Measurements from ENCODE around the gene GNG12. TPM values are rescaled to one million over a fixed set of nuclear protein-coding genes. Genes with fewer than 3 reads are reported as not detected.

The GNG12 gene
- polyA plus RNA-seq, 1 experiment, result 185 TPM

GRCh38 chr1:67749844-67750690 is 83.2 kb downstream of the GNG12 start:
- no peak for TF ChIP-seq CTCF (IDR thresholded peaks at IDR 0.05; ENCODE audit: low read depth, low read length)
- H3K27ac ChIP-seq (ENCODE audit: low read depth, low read length), result peak overlapping the region; percentile 94
- no peaks in the 10 kb centered on the region for H3K9me3 ChIP-seq (ENCODE audit: control insufficient read depth, insufficient read depth, low read length)
- POLR2A ChIA-PET, result interaction anchor here (0.6 to 1.3 kb wide), 3 partner anchors 61 to 65 kb away, joined by 3 to 6 read pairs (median 4); partner anchors contain the start of gene GADD45A
- CTCF ChIA-PET, result interaction anchor here (2.0 to 4.1 kb wide), 3 partner anchors 11 to 217 kb away, joined by 6 to 37 read pairs (median 10); no protein-coding TSS in a partner anchor
- peak overlapping the region; percentile 8; the same call in 1 of the 2 replicates for H3K4me3 ChIP-seq (ENCODE audit: low read depth, low read length)
- H3K27me3 ChIP-seq (ENCODE audit: control insufficient read depth, insufficient read depth, low read length), result no peaks in the 10 kb centered on the region
- peak; percentile 61 for DNase-seq (ENCODE audit: low read depth, low spot score)

- POLR2A ChIA-PET, result interaction anchor here (0.6 to 1.3 kb wide), 3 partner anchors 60 to 64 kb away, joined by 3 to 6 read pairs (median 4); partner anchors contain the start of gene GADD45A
- no peak overlapping the region for H3K4me3 ChIP-seq (ENCODE audit: low read depth, low read length)
- no peaks in the 10 kb centered on the region for H3K27me3 ChIP-seq (ENCODE audit: control insufficient read depth, insufficient read depth, low read length)
- H3K27ac ChIP-seq (ENCODE audit: low read depth, low read length), result peak overlapping the region; percentile 94
- TF ChIP-seq CTCF (IDR thresholded peaks at IDR 0.05; ENCODE audit: low read depth, low read length), result no peak
- no peak for DNase-seq (ENCODE audit: low read depth, low spot score)
- CTCF ChIA-PET, result interaction anchor here (2.0 to 4.1 kb wide), 3 partner anchors 11 to 216 kb away, joined by 6 to 37 read pairs (median 10); no protein-coding TSS in a partner anchor
- H3K9me3 ChIP-seq (ENCODE audit: control insufficient read depth, insufficient read depth, low read length), result no peaks in the 10 kb centered on the region
Measured at GRCh38 chr1:67749263-67749843, 83.9 kb downstream of the GNG12 start.

- Histone ChIP-seq H3K9me3 (ENCODE audit: control insufficient read depth, insufficient read depth, low read length) (no peaks in the 10 kb centered on the region), H3K4me3 (ENCODE audit: low read depth, low read length) (peak overlapping the region; percentile 29), H3K27me3 (ENCODE audit: control insufficient read depth, insufficient read depth, low read length) (no peaks in the 10 kb centered on the region), H3K27ac (ENCODE audit: low read depth, low read length) (peak overlapping the region; percentile 73)
- ChIA-PET CTCF (no interaction called here), POLR2A (no interaction called here)
- TF ChIP-seq CTCF (IDR thresholded peaks at IDR 0.05; ENCODE audit: low read depth, low read length), result no peak
- no peak for DNase-seq (ENCODE audit: low read depth, low spot score)
Measured at GRCh38 chr1:67748630-67749029, 84.6 kb downstream of the GNG12 start.

- DNase-seq (ENCODE audit: low read depth, low spot score), result no peak
- Histone ChIP-seq H3K4me3 (ENCODE audit: low read depth, low read length) (no peak overlapping the region), H3K27ac (ENCODE audit: low read depth, low read length) (peak overlapping the region; percentile 73), H3K9me3 (ENCODE audit: control insufficient read depth, insufficient read depth, low read length) (no peaks in the 10 kb centered on the region), H3K27me3 (ENCODE audit: control insufficient read depth, insufficient read depth, low read length) (no peaks in the 10 kb centered on the region)
- TF ChIP-seq CTCF (IDR thresholded peaks at IDR 0.05; ENCODE audit: low read depth, low read length), result no peak
- POLR2A ChIA-PET, result interaction anchor here (0.6 to 1.0 kb wide), 3 partner anchors 38 to 169 kb away, joined by 3 read pairs; partner anchors contain the start of gene GADD45A
- CTCF ChIA-PET, result interaction anchor here (0.6 to 4.0 kb wide), 7 partner anchors 12 to 660 kb away, joined by 3 to 25 read pairs (median 4); no protein-coding TSS in a partner anchor
Measured at GRCh38 chr1:67747671-67748546, 85.4 kb downstream of the GNG12 start.

All from AG04450 (cell line).